PC-3 (cell line): Measurements from ENCODE around the gene DNAJC8. TPM values are rescaled to one million over a fixed set of nuclear protein-coding genes. Genes with fewer than 3 reads are reported as not detected.

Experiments used
- ATAC-seq: fragments of 200-7000 bp; cut with Tn5 transposase; 2 replicates; pipeline ENCODE4 v1.9.1; 2020; ENCODE audit warnings: mild to moderate bottlenecking, moderate library complexity
- BruUV-seq: library from RNA; stranded (reverse); fragments of 400-500 nt; replicated peaks from 2 replicates; lab custom pipeline; 2021; lab: Mats Ljungman, UMichigan
- CTCF ChIA-PET: fragments of 300-600 bp; sonication (Branson Sonifier 250); formaldehyde crosslinking; loops from one replicate; lab custom pipeline; 2022; ENCODE audit warnings: antibody characterized with exemption; lab: Charles Lee
- POLR2A ChIA-PET: fragments of 300-600 bp; sonication (Branson Sonifier 250); formaldehyde crosslinking; loops from one replicate; lab custom pipeline; 2022; ENCODE audit warnings: antibody characterized with exemption; ENCODE audit not compliant: unreplicated experiment; lab: Charles Lee
- DNase-seq: peaks from one replicate; pipeline ENCODE4 v3.0.0-alpha.2; 2015
- H2AFZ ChIP-seq: fragments of 300-600 bp; sonication (generic); 2 replicates; pipeline ENCODE4 v1.6.0; 2016; ENCODE audit warnings: antibody characterized with exemption, low read length
- H3F3A ChIP-seq: fragments of 300-600 bp; sonication (generic); one replicate; pipeline ENCODE4 v1.6.0; 2017; ENCODE audit warnings: antibody characterized with exemption, low read length, control low read depth, mild to moderate bottlenecking; ENCODE audit not compliant: unreplicated experiment
- H3K27ac ChIP-seq: fragments of 300-600 bp; sonication (generic); 2 replicates; pipeline ENCODE4 v1.5.1; 2016; ENCODE audit warnings: mild to moderate bottlenecking, low read length
- H3K27me3 ChIP-seq: fragments of 300-600 bp; sonication (generic); 2 replicates; pipeline ENCODE4 v1.6.1; 2016; ENCODE audit warnings: low read length, mixed read lengths
- H3K36me3 ChIP-seq: fragments of 300-600 bp; sonication (generic); 2 replicates; pipeline ENCODE4 v1.6.1; 2016; ENCODE audit warnings: low read depth, mixed run types, low read length, mixed read lengths
- H3K4me1 ChIP-seq: fragments of 300-600 bp; sonication (generic); 2 replicates; pipeline ENCODE4 v1.5.1; 2016; ENCODE audit warnings: low read length; ENCODE audit not compliant: insufficient read depth
- H3K4me2 ChIP-seq: fragments of 300-600 bp; sonication (generic); 2 replicates; pipeline ENCODE4 v1.6.0; 2016; ENCODE audit warnings: low read length
- H3K4me3 ChIP-seq: fragments of 300-600 bp; sonication (generic); 2 replicates; pipeline ENCODE4 v1.5.1; 2016; ENCODE audit warnings: mild to moderate bottlenecking, low read length, mixed read lengths
- H3K79me2 ChIP-seq: fragments of 300-600 bp; sonication (generic); 2 replicates; pipeline ENCODE4 v1.6.1; 2017; ENCODE audit warnings: low read length, mixed read lengths
- H3K9ac ChIP-seq: fragments of 300-600 bp; sonication (generic); 2 replicates; pipeline ENCODE4 v1.6.0; 2016; ENCODE audit warnings: mild to moderate bottlenecking, low read length
- H3K9me2 ChIP-seq: fragments of 300-600 bp; sonication (generic); replicated peaks from 2 replicates; pipeline ENCODE4 v1.6.1; 2016; ENCODE audit warnings: mixed run types, low read length, mixed read lengths
- H3K9me3 ChIP-seq: fragments of 300-600 bp; sonication (generic); 2 replicates; pipeline ENCODE4 v1.6.1; 2016; ENCODE audit warnings: low read length, mixed read lengths
- H4K20me1 ChIP-seq: fragments of 300-600 bp; sonication (generic); 2 replicates; pipeline ENCODE4 v1.6.1; 2016; ENCODE audit warnings: low read length, mixed read lengths
- EZH2 ChIP-seq: fragments of 300-600 bp; sonication (generic); IDR thresholded peaks from one replicate; pipeline ENCODE4 v1.6.1; 2017; ENCODE audit warnings: antibody characterized with exemption, mild to moderate bottlenecking, low read length; ENCODE audit not compliant: unreplicated experiment
- EZH2phosphoT487 ChIP-seq: fragments of 300-600 bp; sonication (generic); IDR thresholded peaks from 2 replicates; pipeline ENCODE4 v1.6.1; 2018; ENCODE audit warnings: mild to moderate bottlenecking, antibody characterized with exemption, low read length, borderline replicate concordance
- intact Hi-C: fragments of 100-400 bp; cut with micrococcal nuclease; formaldehyde crosslinking; loops from 2 replicates; pipeline ENCODE4 v1.9.0; 2023
- total RNA-seq: library from RNA; depleted of rRNA; stranded (reverse); fragments of >200 nt; gene quantifications from 2 replicates; pipeline ENCODE4 v1.2.3, GENCODE V29; 2014
- TF ChIP-seq, protein P1 (sequence below): fragments of 300-600 bp; sonication (generic); conservative IDR thresholded peaks from 2 replicates; pipeline ENCODE4 v1.5.1; 2017; ENCODE audit warnings: antibody characterized with exemption, low read depth, mild to moderate bottlenecking, low read length

Gene DNAJC8
- total RNA-seq, 1 experiment from 2014 or later = 63.6 TPM

DNA sequence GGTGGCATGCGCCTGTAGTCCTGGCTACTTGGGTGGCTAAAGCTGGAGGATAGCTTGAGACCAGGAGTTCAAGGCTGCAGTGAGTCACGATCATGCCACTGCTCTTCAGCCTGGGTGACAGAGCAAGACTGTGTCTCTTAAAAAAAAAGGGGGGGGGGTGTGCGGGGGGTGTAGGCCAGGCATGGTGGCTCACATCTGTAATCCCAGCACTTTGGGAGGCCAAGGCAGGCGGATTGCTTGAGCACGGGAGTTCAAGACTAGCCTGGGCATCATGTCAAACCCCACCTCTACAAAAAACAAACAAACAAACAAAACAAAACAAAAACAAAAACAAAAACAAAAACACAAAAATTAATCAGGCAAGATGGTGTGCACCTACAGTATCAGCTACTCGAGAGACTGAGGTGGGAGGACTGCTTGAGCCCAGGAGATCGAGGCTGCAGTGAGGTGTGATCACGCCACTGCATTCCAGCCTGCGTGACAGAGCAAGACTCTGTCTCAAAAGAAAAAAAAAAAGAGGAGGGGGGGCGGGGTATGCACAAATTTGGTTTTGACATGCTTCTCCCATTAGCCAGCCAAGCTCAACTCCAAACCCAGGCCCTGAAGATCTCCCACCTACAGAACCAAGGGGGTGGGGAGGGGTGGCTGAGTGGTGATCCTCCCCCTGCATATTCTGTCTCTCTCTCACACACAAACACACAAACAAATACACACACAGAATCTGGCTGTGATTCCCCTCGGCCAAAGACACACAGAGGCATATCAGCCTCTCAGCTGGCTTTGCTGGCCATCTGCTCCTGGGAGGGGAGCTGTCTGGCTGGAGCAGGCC is 59.5 kb downstream of the DNAJC8 start:
- DNase-seq (no peak), ATAC-seq (no peak)
- no peaks in the 10 kb centered on the region for H3F3A ChIP-seq
- no peak overlapping the region for H3K27ac ChIP-seq
- no peaks in the 10 kb centered on the region for H3K9me2 ChIP-seq
- BruUV-seq = no TSS peak
- H4K20me1 ChIP-seq = no peaks in the 10 kb centered on the region
- CTCF ChIA-PET = no interaction called here
- intact Hi-C loops = no loop called here
- H3K4me2 ChIP-seq = no peak overlapping the region
- no peaks in the 10 kb centered on the region for H3K9me3 ChIP-seq
- H3K9ac ChIP-seq = no peak overlapping the region
- POLR2A ChIA-PET = no interaction called here
- no peaks in the 10 kb centered on the region for H3K36me3 ChIP-seq
- TF ChIP-seq EZH2phosphoT487 (no peak), EZH2 (no peak)
- TF ChIP-seq, protein P1, sequence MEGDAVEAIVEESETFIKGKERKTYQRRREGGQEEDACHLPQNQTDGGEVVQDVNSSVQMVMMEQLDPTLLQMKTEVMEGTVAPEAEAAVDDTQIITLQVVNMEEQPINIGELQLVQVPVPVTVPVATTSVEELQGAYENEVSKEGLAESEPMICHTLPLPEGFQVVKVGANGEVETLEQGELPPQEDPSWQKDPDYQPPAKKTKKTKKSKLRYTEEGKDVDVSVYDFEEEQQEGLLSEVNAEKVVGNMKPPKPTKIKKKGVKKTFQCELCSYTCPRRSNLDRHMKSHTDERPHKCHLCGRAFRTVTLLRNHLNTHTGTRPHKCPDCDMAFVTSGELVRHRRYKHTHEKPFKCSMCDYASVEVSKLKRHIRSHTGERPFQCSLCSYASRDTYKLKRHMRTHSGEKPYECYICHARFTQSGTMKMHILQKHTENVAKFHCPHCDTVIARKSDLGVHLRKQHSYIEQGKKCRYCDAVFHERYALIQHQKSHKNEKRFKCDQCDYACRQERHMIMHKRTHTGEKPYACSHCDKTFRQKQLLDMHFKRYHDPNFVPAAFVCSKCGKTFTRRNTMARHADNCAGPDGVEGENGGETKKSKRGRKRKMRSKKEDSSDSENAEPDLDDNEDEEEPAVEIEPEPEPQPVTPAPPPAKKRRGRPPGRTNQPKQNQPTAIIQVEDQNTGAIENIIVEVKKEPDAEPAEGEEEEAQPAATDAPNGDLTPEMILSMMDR = no peak
- peaks cover 14% of the 10 kb centered on the region for H3K4me1 ChIP-seq
- H3K79me2 ChIP-seq = no peaks in the 10 kb centered on the region
- H3K27me3 ChIP-seq = no peaks in the 10 kb centered on the region
- no peak overlapping the region for H3K4me3 ChIP-seq
- H2AFZ ChIP-seq = no peak overlapping the region

DNA sequence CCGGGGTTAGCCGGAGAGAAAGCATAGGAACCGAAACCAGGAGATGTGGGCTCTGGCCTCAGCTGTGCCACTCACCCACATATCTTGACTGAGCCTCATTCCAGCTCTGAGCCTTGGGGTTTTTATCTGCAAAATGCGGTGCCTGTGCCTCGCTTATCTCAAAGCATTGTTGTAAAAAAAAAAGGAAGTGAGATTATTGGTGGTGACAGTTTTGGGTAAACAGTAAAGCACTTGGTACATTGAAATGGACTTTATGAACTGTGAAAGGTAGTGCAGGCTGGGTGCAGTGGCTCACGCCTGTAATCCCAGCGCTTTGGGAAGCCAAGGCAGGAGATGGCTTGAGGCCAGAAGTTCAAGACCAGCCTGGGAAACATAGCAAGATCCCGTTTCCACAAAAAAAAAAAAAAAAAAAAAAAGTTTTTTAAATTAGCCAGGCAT is 60.1 kb downstream of the DNAJC8 start:
- POLR2A ChIA-PET = no interaction called here
- H3K36me3 ChIP-seq = no peaks in the 10 kb centered on the region
- H3K27ac ChIP-seq = no peak overlapping the region
- BruUV-seq = no TSS peak
- H3K4me2 ChIP-seq = no peak overlapping the region
- H3F3A ChIP-seq = no peaks in the 10 kb centered on the region
- H4K20me1 ChIP-seq = no peaks in the 10 kb centered on the region
- no peak for ATAC-seq
- intact Hi-C loops = no loop called here
- H3K9me3 ChIP-seq = no peaks in the 10 kb centered on the region
- no peak overlapping the region for H2AFZ ChIP-seq
- no peaks in the 10 kb centered on the region for H3K27me3 ChIP-seq
- H3K4me3 ChIP-seq = no peak overlapping the region
- DNase-seq = no peak
- H3K9ac ChIP-seq = no peak overlapping the region
- no peaks in the 10 kb centered on the region for H3K9me2 ChIP-seq
- TF ChIP-seq, protein P1 = no peak
- TF ChIP-seq EZH2 = no peak
- no peak for TF ChIP-seq EZH2phosphoT487
- peaks cover 14% of the 10 kb centered on the region for H3K4me1 ChIP-seq
- CTCF ChIA-PET = no interaction called here
- no peaks in the 10 kb centered on the region for H3K79me2 ChIP-seq

DNA sequence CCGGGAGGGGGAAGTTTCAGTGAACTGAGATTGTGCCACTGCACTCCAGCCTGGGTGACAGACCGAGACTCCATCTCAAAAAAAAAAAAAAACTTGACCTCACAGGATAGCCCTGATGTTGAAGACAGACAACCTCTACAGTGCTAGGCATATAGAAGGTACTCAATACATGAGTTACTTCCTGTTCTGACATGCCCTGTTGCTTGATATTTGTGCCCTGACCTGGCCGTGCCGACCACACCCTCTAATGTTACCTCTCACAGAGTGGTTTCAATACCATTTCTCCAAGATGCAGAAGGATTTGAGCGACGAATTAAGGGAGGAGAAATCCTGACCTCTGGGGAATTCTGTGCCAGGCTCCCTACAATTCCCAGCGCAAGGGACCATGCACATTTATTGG is 61.6 kb downstream of the DNAJC8 start:
- ChIA-PET POLR2A (no interaction called here), CTCF (interaction anchor here (0.7 kb wide), 1 partner anchor 75 kb away, joined by 5 read pairs; no protein-coding TSS in a partner anchor)
- H3F3A ChIP-seq = no peaks in the 10 kb centered on the region
- ATAC-seq = no peak
- no peaks in the 10 kb centered on the region for H3K27me3 ChIP-seq
- H3K4me3 ChIP-seq = no peak overlapping the region
- no peaks in the 10 kb centered on the region for H3K36me3 ChIP-seq
- DNase-seq = no peak
- intact Hi-C loops = no loop called here
- no peak overlapping the region for H2AFZ ChIP-seq
- no peak overlapping the region for H3K27ac ChIP-seq
- H3K9me2 ChIP-seq = no peaks in the 10 kb centered on the region
- no TSS peak for BruUV-seq
- H3K9me3 ChIP-seq = no peaks in the 10 kb centered on the region
- H3K4me2 ChIP-seq = no peak overlapping the region
- H3K79me2 ChIP-seq = no peaks in the 10 kb centered on the region
- no peak for TF ChIP-seq EZH2
- TF ChIP-seq, protein P1 = no peak
- TF ChIP-seq EZH2phosphoT487 = no peak
- no peaks in the 10 kb centered on the region for H4K20me1 ChIP-seq
- peaks cover 14% of the 10 kb centered on the region for H3K4me1 ChIP-seq
- H3K9ac ChIP-seq = no peak overlapping the region
